B cell (primary cell): ENCODE data around the gene GPA33. TPM values are rescaled to one million over a fixed set of nuclear protein-coding genes. Genes with fewer than 3 reads are reported as not detected.

ENCODE experiments used
- ATAC-seq: fragments of 200-7000 bp; cut with Tn5 transposase; one replicate; pipeline ENCODE4 v1.10.0; 2021; ENCODE audit warnings: low read depth, mild to moderate bottlenecking, moderate number of reproducible peaks, moderate library complexity
- CTCF ChIA-PET: fragments of 350-600 bp; sonication (Branson Sonifier 250); formaldehyde crosslinking; loops from one replicate; lab custom pipeline; 2021; ENCODE audit warnings: antibody characterized with exemption, inconsistent platforms; lab: Charles Lee
- POLR2A ChIA-PET: fragments of 350-600 bp; sonication (Branson Sonifier 250); formaldehyde crosslinking; loops from one replicate; lab custom pipeline; 2021; ENCODE audit warnings: antibody characterized with exemption; lab: Charles Lee
- DNase-seq: peaks from one replicate; pipeline ENCODE4 v3.0.0; 2013
- H2AFZ ChIP-seq: 2 replicates; pipeline ENCODE4 v1.6.1; 2012; ENCODE audit warnings: mild to moderate bottlenecking, low read depth, low read length; ENCODE audit not compliant: insufficient read depth, poor library complexity, severe bottlenecking
- H3K27ac ChIP-seq, 2 donors: 1 replicate in 1 of 2; 2 replicates in 1 of 2; pipeline ENCODE4 v1.5.1; 2012 to 2013; ENCODE audit warnings: low read length in 2 of 2, mild to moderate bottlenecking in 2 of 2, moderate library complexity in 1 of 2
- H3K27me3 ChIP-seq, 4 experiments: fragments of 200-600 bp in 1 of 4; sonication (generic) in 1 of 4; replicated peaks in 1 of 4; 1 replicate in 2 of 4; 2 replicates in 2 of 4; pipeline versions ENCODE4 v1.6.1 to v1.7.0; 2013 to 2016; ENCODE audit warnings: low read length in 3 of 4, mild to moderate bottlenecking in 2 of 4, mixed read lengths in 1 of 4, moderate library complexity in 1 of 4; ENCODE audit not compliant: insufficient read depth in 4 of 4, control insufficient read depth in 3 of 4; ENCODE audit errors: control extremely low read depth in 1 of 4
- H3K36me3 ChIP-seq, 2 experiments: replicated peaks in 1 of 2; 1 replicate in 1 of 2; 2 replicates in 1 of 2; pipeline versions ENCODE4 v1.6.1 to v1.7.1; 2013; ENCODE audit warnings: low read length in 1 of 2; ENCODE audit not compliant: insufficient read depth in 2 of 2, control insufficient read depth in 1 of 2; ENCODE audit errors: control extremely low read depth in 1 of 2, extremely low read depth in 1 of 2
- H3K4me1 ChIP-seq, 2 donors: fragments of 200-600 bp in 1 of 2; sonication (generic) in 1 of 2; 1 replicate in 1 of 2; 2 replicates in 1 of 2; pipeline versions ENCODE4 v1.5.1 to v1.6.1; 2013 to 2017; ENCODE audit warnings: low read length in 2 of 2; ENCODE audit not compliant: control insufficient read depth in 2 of 2, insufficient read depth in 2 of 2
- H3K4me2 ChIP-seq: replicated peaks from 2 replicates; pipeline ENCODE3; 2012; ENCODE audit warnings: mild to moderate bottlenecking, low read depth, low read length; ENCODE audit not compliant: poor library complexity, severe bottlenecking
- H3K4me3 ChIP-seq, 5 experiments: fragments of 200-600 bp in 1 of 5; sonication (generic) in 1 of 5; 1 replicate in 3 of 5; 2 replicates in 2 of 5; pipeline versions ENCODE4 v1.5.1 to v1.7.0; 2011 to 2016; ENCODE audit warnings: low read length in 4 of 5, mild to moderate bottlenecking in 4 of 5, low read depth in 2 of 5, control low read depth in 1 of 5, moderate library complexity in 1 of 5; ENCODE audit not compliant: insufficient read depth in 1 of 5; ENCODE audit errors: control extremely low read depth in 1 of 5, extremely low read depth in 1 of 5
- H3K79me2 ChIP-seq: fragments of 200-600 bp; sonication (generic); one replicate; pipeline ENCODE4 v1.6.0; 2016; ENCODE audit warnings: low read length; ENCODE audit not compliant: control insufficient read depth, insufficient read depth
- H3K9ac ChIP-seq: fragments of 200-600 bp; sonication (generic); 2 replicates; pipeline ENCODE4 v1.6.1; 2017; ENCODE audit warnings: mild to moderate bottlenecking, low read length, moderate library complexity
- H3K9me3 ChIP-seq, 3 donors: one replicate each; pipeline versions ENCODE4 v1.6.1 to v1.7.1; 2013; ENCODE audit warnings: low read length in 2 of 3; ENCODE audit not compliant: control insufficient read depth in 2 of 3, insufficient read depth in 1 of 3; ENCODE audit errors: control extremely low read depth in 1 of 3
- H4K20me1 ChIP-seq: 2 replicates; pipeline ENCODE4 v1.6.0; 2012; ENCODE audit warnings: mild to moderate bottlenecking, low read length; ENCODE audit not compliant: insufficient read depth, control insufficient read depth, poor library complexity, severe bottlenecking
- H3K27ac Mint-ChIP-seq: one replicate; pipeline ENCODE4 v1.8.0; 2021; ENCODE audit warnings: mixed read lengths
- H3K27me3 Mint-ChIP-seq: one replicate; pipeline ENCODE4 v1.8.0; 2021; ENCODE audit warnings: mixed read lengths
- H3K4me1 Mint-ChIP-seq: one replicate; pipeline ENCODE4 v1.8.0; 2021; ENCODE audit warnings: mixed read lengths
- H3K4me3 Mint-ChIP-seq: one replicate; pipeline ENCODE4 v1.8.0; 2021; ENCODE audit warnings: mixed read lengths
- H3K9me3 Mint-ChIP-seq: one replicate; pipeline ENCODE4 v1.8.0; 2022; ENCODE audit warnings: mixed read lengths; ENCODE audit not compliant: insufficient read depth
- EZH2 ChIP-seq: IDR thresholded peaks from 2 replicates; pipeline ENCODE4 v1.6.1; 2012; ENCODE audit warnings: borderline replicate concordance, low read depth, mild to moderate bottlenecking, moderate library complexity, low read length; ENCODE audit not compliant: insufficient read depth, poor library complexity, severe bottlenecking
- WGBS: methylation state at CpG from one replicate; pipeline ENCODE4 v1.1.5; 2013; ENCODE audit warnings: missing lambda C conversion rate; ENCODE audit not compliant: insufficient coverage; 5-methylcytosine and 5-hydroxymethylcytosine counted together
- intact Hi-C: fragments of 100-400 bp; cut with micrococcal nuclease; formaldehyde crosslinking; loops from one replicate; pipeline ENCODE4 v1.10.0; 2022
- polyA plus RNA-seq: library from polyadenylated mRNA; depleted of rRNA; stranded (reverse); fragments of >200 nt; gene quantifications from 2 replicates; pipeline ENCODE4 v1.2.3, GENCODE V29; 2012
- total RNA-seq, 2 donors: library from RNA; stranded (reverse); fragments of 120-200 nt in 1 of 2; gene quantifications; 1 replicate in 1 of 2; 2 replicates in 1 of 2; pipeline versions ENCODE4 v1.2.3 to v1.2.4, GENCODE V29; 2013 to 2022
- TF ChIP-seq, protein P1 (sequence below): fragments of 200-600 bp; IDR thresholded peaks from one replicate; pipeline ENCODE4 v1.8.0; 2022; ENCODE audit warnings: antibody characterized with exemption, mild to moderate bottlenecking

GPA33 gene
- total and polyA plus RNA-seq, 2 donors (not counting 1 experiment from before 2014, with no cell fraction given) = 0.91 to 2.4 TPM

DNA sequence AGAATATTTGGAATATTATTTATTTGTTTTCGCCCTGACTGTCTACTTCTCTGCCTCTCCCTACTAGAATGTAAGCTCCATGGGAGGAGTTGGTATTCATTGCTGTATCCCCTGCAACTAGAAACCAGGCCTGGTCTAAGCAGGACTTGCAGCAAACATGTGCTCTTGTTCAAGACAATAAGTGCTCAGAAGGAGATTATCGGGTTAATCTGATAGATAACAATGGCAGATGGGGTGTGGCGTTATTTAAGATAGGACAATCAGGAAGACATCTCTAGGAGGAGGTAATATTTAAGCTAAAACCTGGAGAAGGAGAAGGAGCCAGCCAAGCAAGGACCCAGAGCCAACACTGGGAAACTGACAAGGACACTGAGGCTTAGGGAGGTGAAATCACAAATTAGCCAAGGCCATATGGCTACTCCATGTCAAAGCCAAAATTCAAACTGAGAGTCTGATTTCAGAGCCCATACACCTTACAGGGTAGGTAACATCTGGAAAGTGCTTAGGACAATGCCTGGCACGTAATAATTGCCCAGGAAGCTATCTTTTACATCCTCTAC, 45.2 kb upstream of the GPA33 start:
- H3K4me2 ChIP-seq = no peak overlapping the region
- ATAC-seq = no peak
- no peak overlapping the region for H3K27ac ChIP-seq
- Mint-ChIP-seq H3K9me3 (peaks cover 1% of the 10 kb centered on the region), H3K4me3 (no peak overlapping the region), H3K27ac (no peak overlapping the region), H3K27me3 (peaks cover 23% of the 10 kb centered on the region), H3K4me1 (peaks cover 3% of the 10 kb centered on the region)
- H3K9ac ChIP-seq = no peak overlapping the region
- no peaks in the 10 kb centered on the region for H3K79me2 ChIP-seq
- intact Hi-C loops = no loop called here
- ChIA-PET CTCF (no interaction called here), POLR2A (no interaction called here)
- DNase-seq = no peak
- H3K36me3 ChIP-seq = no peaks in the 10 kb centered on the region
- no peak overlapping the region for H2AFZ ChIP-seq
- no peak for TF ChIP-seq EZH2
- TF ChIP-seq, protein P1, sequence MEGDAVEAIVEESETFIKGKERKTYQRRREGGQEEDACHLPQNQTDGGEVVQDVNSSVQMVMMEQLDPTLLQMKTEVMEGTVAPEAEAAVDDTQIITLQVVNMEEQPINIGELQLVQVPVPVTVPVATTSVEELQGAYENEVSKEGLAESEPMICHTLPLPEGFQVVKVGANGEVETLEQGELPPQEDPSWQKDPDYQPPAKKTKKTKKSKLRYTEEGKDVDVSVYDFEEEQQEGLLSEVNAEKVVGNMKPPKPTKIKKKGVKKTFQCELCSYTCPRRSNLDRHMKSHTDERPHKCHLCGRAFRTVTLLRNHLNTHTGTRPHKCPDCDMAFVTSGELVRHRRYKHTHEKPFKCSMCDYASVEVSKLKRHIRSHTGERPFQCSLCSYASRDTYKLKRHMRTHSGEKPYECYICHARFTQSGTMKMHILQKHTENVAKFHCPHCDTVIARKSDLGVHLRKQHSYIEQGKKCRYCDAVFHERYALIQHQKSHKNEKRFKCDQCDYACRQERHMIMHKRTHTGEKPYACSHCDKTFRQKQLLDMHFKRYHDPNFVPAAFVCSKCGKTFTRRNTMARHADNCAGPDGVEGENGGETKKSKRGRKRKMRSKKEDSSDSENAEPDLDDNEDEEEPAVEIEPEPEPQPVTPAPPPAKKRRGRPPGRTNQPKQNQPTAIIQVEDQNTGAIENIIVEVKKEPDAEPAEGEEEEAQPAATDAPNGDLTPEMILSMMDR = no peak
- peaks cover 0 to 4% (median 0%) of the 10 kb centered on the region in 3 donors for H3K9me3 ChIP-seq
- H3K4me3 ChIP-seq = no peak overlapping the region
- H3K27me3 ChIP-seq = peaks cover 0 to 8% (median 2%) of the 10 kb centered on the region in 4 experiments
- WGBS = 82% methylated on average over 2 of the region's 4 CpGs
- H4K20me1 ChIP-seq = no peaks in the 10 kb centered on the region
- H3K4me1 ChIP-seq = no peaks in the 10 kb centered on the region

DNA sequence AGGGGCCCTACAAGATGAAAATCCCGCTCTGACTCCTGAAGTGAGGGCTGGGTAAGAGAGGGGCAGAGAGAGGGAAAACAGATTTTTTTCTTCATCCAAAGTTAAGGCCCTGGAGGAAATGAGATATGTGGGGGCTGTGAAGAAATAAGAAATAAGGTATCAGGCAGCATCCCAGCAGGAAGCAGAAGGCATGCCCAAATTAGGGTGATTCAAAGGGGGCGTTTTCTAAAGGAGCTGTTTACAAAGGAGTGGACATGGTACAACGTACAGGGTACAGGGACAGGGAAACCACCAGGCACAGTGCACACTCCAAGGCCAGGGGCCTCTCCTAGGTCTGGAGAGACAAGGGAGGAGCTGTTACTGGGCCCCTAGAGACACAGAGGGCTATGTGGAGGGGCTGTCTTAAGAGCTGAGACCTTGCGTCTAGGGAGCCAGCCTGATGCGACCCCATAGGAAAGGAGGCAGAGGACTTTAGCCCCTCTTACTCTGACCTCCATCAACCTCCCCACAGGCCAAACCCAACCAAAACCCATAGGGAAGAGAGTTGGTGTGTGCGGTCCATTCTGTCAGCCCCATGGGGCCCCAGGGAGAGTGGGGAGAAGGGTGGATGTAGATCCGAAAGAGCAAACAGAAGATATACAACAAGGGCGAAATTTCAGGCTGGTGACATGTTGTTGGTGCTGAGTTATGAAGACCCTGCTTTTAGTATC, 42.3 kb upstream of the GPA33 start:
- H3K27me3 ChIP-seq = peaks cover 0 to 15% (median 7%) of the 10 kb centered on the region in 4 experiments
- ATAC-seq (no peak), DNase-seq (no peak)
- Mint-ChIP-seq H3K4me1 (peaks cover 3% of the 10 kb centered on the region), H3K27me3 (peaks cover 47% of the 10 kb centered on the region), H3K27ac (no peak overlapping the region), H3K4me3 (no peak overlapping the region), H3K9me3 (peaks cover 1% of the 10 kb centered on the region)
- 79% methylated on average over 6 of the region's 8 CpGs for WGBS
- ChIA-PET POLR2A (no interaction called here), CTCF (interaction anchor here (0.6 to 3.6 kb wide), 3 partner anchors 9 to 309 kb away, joined by 3 to 8 read pairs (median 3); no protein-coding TSS in a partner anchor)
- H3K4me1 ChIP-seq = no peaks in the 10 kb centered on the region
- TF ChIP-seq, protein P1 = no peak
- no peak for TF ChIP-seq EZH2
- no peak overlapping the region for H3K4me3 ChIP-seq
- no peaks in the 10 kb centered on the region for H3K79me2 ChIP-seq
- no peak overlapping the region for H3K9ac ChIP-seq
- peaks cover 0 to 4% (median 0%) of the 10 kb centered on the region in 3 donors for H3K9me3 ChIP-seq
- H3K36me3 ChIP-seq = no peaks in the 10 kb centered on the region
- intact Hi-C loops = no loop called here
- H3K4me2 ChIP-seq = no peak overlapping the region
- H3K27ac ChIP-seq = no peak overlapping the region
- no peak overlapping the region for H2AFZ ChIP-seq
- no peaks in the 10 kb centered on the region for H4K20me1 ChIP-seq
